ENCODE measurements around the gene MED12L.

DNA sequence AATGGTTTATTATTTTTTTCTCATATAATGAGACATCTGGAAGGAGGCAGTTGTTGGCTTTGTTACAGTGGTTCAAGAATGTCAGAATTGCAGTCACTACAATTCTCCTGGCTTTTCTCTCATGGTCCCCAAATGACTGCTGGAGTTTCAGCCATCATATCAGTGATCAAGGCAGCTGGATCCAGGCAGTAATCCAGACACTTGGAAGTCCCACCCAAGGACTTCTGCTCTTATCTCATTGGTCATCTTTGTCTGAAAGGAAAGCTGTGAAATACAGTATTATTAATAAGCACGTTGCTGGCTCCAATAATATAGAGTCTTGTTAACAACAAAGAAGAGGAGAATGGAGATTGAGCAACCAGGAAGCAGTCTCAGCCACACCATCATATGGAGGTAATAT lies 22.9 kb upstream of the MED12L start:
- TF ChIP-seq, protein P1, sequence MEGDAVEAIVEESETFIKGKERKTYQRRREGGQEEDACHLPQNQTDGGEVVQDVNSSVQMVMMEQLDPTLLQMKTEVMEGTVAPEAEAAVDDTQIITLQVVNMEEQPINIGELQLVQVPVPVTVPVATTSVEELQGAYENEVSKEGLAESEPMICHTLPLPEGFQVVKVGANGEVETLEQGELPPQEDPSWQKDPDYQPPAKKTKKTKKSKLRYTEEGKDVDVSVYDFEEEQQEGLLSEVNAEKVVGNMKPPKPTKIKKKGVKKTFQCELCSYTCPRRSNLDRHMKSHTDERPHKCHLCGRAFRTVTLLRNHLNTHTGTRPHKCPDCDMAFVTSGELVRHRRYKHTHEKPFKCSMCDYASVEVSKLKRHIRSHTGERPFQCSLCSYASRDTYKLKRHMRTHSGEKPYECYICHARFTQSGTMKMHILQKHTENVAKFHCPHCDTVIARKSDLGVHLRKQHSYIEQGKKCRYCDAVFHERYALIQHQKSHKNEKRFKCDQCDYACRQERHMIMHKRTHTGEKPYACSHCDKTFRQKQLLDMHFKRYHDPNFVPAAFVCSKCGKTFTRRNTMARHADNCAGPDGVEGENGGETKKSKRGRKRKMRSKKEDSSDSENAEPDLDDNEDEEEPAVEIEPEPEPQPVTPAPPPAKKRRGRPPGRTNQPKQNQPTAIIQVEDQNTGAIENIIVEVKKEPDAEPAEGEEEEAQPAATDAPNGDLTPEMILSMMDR (IDR thresholded peaks at IDR 0.05), result no peak
- no peak for TF ChIP-seq POLR2A (IDR thresholded peaks at IDR 0.05)

All from lower leg skin (tissue), 3 donors.